Liver (tissue), 9 donors: ENCODE measurements around the gene SPN. TPM values are rescaled to one million over a fixed set of nuclear protein-coding genes. Genes with fewer than 3 reads are reported as not detected.

Source experiments
- DNase-seq: peaks from one replicate; pipeline ENCODE4 v3.0.0-alpha.2; 2017; ENCODE audit warnings: low spot score
- H3K27ac ChIP-seq, 2 donors: one replicate each; pipeline ENCODE4 v1.7.0; 2013; ENCODE audit warnings: inconsistent platforms in 2 of 2, low read length in 2 of 2, control low read depth in 1 of 2, low read depth in 1 of 2, mild to moderate bottlenecking in 1 of 2
- H3K27me3 ChIP-seq, 4 donors: one replicate each; pipeline versions ENCODE4 v1.6.1 to v1.7.0; 2013; ENCODE audit warnings: low read length in 3 of 4, inconsistent platforms in 1 of 4, mild to moderate bottlenecking in 1 of 4, moderate library complexity in 1 of 4; ENCODE audit not compliant: control insufficient read depth in 4 of 4, insufficient read depth in 4 of 4
- H3K36me3 ChIP-seq, 4 donors: one replicate each; pipeline versions ENCODE4 v1.6.1 to v1.7.0; 2013; ENCODE audit warnings: low read length in 3 of 4, mild to moderate bottlenecking in 3 of 4, low read depth in 1 of 4, moderate library complexity in 1 of 4; ENCODE audit not compliant: control insufficient read depth in 4 of 4, insufficient read depth in 3 of 4
- H3K4me1 ChIP-seq, 4 donors: one replicate each; pipeline versions ENCODE4 v1.6.1 to v1.7.0; 2013; ENCODE audit warnings: low read length in 3 of 4, mild to moderate bottlenecking in 3 of 4, moderate library complexity in 1 of 4; ENCODE audit not compliant: control insufficient read depth in 4 of 4, insufficient read depth in 4 of 4
- H3K4me3 ChIP-seq, 3 donors: one replicate each; pipeline versions ENCODE4 v1.6.1 to v1.7.0; 2013; ENCODE audit warnings: low read length in 3 of 3, control low read depth in 1 of 3, low read depth in 1 of 3, mild to moderate bottlenecking in 1 of 3
- H3K9ac ChIP-seq, 2 donors: one replicate each; pipeline ENCODE4 v1.7.0; 2013; ENCODE audit warnings: low read length in 2 of 2, mild to moderate bottlenecking in 2 of 2, moderate library complexity in 2 of 2, control low read depth in 1 of 2, low read depth in 1 of 2
- H3K9me3 ChIP-seq, 4 donors: one replicate each; pipeline versions ENCODE4 v1.6.1 to v1.7.0; 2013; ENCODE audit warnings: low read length in 3 of 4; ENCODE audit not compliant: control insufficient read depth in 4 of 4
- EGR1 ChIP-seq, 2 donors: IDR thresholded peaks; 2 replicates each; pipeline ENCODE4 v1.6.1; 2016 to 2018; ENCODE audit warnings: antibody characterized with exemption in 2 of 2, low read depth in 2 of 2
- FOXA1 ChIP-seq: IDR thresholded peaks from 2 replicates; pipeline ENCODE4 v1.6.1; 2016; ENCODE audit warnings: antibody characterized with exemption
- FOXA2 ChIP-seq: IDR thresholded peaks from 2 replicates; pipeline ENCODE4 v1.6.1; 2016; ENCODE audit warnings: antibody characterized with exemption
- GABPA ChIP-seq, 2 donors: IDR thresholded peaks in 1 of 2; conservative IDR thresholded peaks in 1 of 2; 2 replicates each; pipeline ENCODE4 v1.6.1; 2016; ENCODE audit warnings: antibody characterized with exemption in 2 of 2, mild to moderate bottlenecking in 1 of 2, moderate library complexity in 1 of 2
- HNF4A ChIP-seq, 2 donors: conservative IDR thresholded peaks; 2 replicates each; pipeline ENCODE4 v1.6.1; 2016; ENCODE audit warnings: antibody characterized with exemption in 2 of 2, mild to moderate bottlenecking in 2 of 2
- HNF4G ChIP-seq: IDR thresholded peaks from 2 replicates; pipeline ENCODE4 v1.6.1; 2016; ENCODE audit warnings: antibody characterized with exemption
- JUND ChIP-seq, 2 donors: IDR thresholded peaks; 2 replicates each; pipeline ENCODE4 v1.6.1; 2016; ENCODE audit warnings: antibody characterized with exemption in 2 of 2
- NR2F2 ChIP-seq: IDR thresholded peaks from 2 replicates; pipeline ENCODE4 v1.6.1; 2016; ENCODE audit warnings: antibody characterized with exemption
- RAD21 ChIP-seq, 2 donors: IDR thresholded peaks; 2 replicates each; pipeline ENCODE4 v1.6.1; 2016; ENCODE audit warnings: antibody characterized with exemption in 2 of 2, mild to moderate bottlenecking in 2 of 2
- RXRA ChIP-seq, 2 donors: IDR thresholded peaks; 2 replicates each; pipeline ENCODE4 v1.6.1; 2017 to 2018; ENCODE audit warnings: antibody characterized with exemption in 2 of 2, mild to moderate bottlenecking in 1 of 2
- SP1 ChIP-seq: IDR thresholded peaks from 2 replicates; pipeline ENCODE4 v1.6.1; 2018; ENCODE audit warnings: antibody characterized with exemption, mild to moderate bottlenecking
- TAF1 ChIP-seq: conservative IDR thresholded peaks from 2 replicates; pipeline ENCODE4 v1.6.1; 2016; ENCODE audit warnings: antibody characterized with exemption, mild to moderate bottlenecking
- YY1 ChIP-seq: IDR thresholded peaks from 2 replicates; pipeline ENCODE4 v1.6.1; 2016; ENCODE audit warnings: antibody characterized with exemption, mild to moderate bottlenecking
- WGBS: extraction: QIAGEN DNeasy Blood & Tissue Kit; methylation state at CpG from one replicate; pipeline ENCODE4 v1.1.7; 2013; 5-methylcytosine and 5-hydroxymethylcytosine counted together
- polyA plus RNA-seq, 2 donors: library from polyadenylated mRNA; stranded (reverse) in 1 of 2; unstranded in 1 of 2; fragments of 200-250 nt in 1 of 2; fragments of >200 nt in 1 of 2; fragmentation: Nextera tagmentation in 1 of 2; extraction: Ambion mirVana in 1 of 2; gene quantifications; one replicate each; pipeline versions ENCODE4 v1.2.1 to v1.2.3, GENCODE V29; 2013 to 2015
- total RNA-seq, 2 donors: library from RNA; depleted of rRNA; stranded (reverse); fragments of >200 nt; gene quantifications; one replicate each; pipeline ENCODE4 v1.2.3, GENCODE V29; 2014
- TF ChIP-seq, protein P1 (sequence below): IDR thresholded peaks from 2 replicates; pipeline ENCODE4 v1.6.1; 2016; ENCODE audit warnings: antibody characterized with exemption
- TF ChIP-seq, protein P2 (sequence below): IDR thresholded peaks from 2 replicates; pipeline ENCODE4 v1.6.1; 2016; ENCODE audit warnings: antibody characterized with exemption
- TF ChIP-seq, protein P3 (sequence below): IDR thresholded peaks from 2 replicates; pipeline ENCODE4 v1.6.1; 2016; ENCODE audit warnings: antibody characterized with exemption, mild to moderate bottlenecking
- TF ChIP-seq, protein P4 (sequence below): fragments of 150-350 bp; IDR thresholded peaks from 2 replicates; pipeline ENCODE4 v1.5.1; 2017; ENCODE audit warnings: improper control_type of control experiment, low read depth, low read length; ENCODE audit not compliant: missing input control
- TF ChIP-seq, protein P5 (sequence below): IDR thresholded peaks from 2 replicates; pipeline ENCODE4 v1.6.1; 2016; ENCODE audit warnings: antibody characterized with exemption
- donor health status: healthy.
- donor health status: healthy.
- donor health status: healthy.
- donor health status: healthy.
- donor health status: healthy.

The SPN gene
- total and polyA plus RNA-seq, 4 donors = 0.85 to 31.2 (median 0.91) TPM

DNA sequence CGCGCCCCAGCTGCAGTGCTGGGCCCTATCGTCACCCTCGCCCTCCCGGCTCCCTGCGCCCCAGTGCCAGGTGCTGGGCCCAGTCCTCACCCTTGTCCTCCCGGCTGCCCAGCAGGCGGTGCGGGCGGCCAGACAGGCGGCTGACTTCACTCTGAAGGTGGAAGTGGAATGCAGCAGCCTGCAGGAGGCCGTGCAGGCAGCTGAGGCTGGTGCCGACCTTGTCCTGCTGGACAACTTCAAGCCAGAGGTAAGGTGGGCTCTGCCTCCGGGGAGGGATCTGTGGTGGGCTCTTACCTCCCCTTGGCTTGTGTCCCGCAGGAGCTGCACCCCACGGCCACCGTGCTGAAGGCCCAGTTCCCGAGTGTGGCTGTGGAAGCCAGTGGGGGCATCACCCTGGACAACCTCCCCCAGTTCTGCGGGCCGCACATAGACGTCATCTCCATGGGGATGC lies 33.9 kb downstream of the SPN start:
- WGBS = 96% methylated on average over 21 of the region's 21 CpGs
- TF ChIP-seq SP1 = no peak
- TF ChIP-seq NR2F2 = no peak
- TF ChIP-seq TAF1 = no peak
- TF ChIP-seq FOXA1 = no peak
- TF ChIP-seq, protein P1, sequence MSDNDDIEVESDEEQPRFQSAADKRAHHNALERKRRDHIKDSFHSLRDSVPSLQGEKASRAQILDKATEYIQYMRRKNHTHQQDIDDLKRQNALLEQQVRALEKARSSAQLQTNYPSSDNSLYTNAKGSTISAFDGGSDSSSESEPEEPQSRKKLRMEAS = no peak
- no peak for TF ChIP-seq RAD21 (IDR thresholded peaks at IDR 0.05)
- TF ChIP-seq, protein P2, sequence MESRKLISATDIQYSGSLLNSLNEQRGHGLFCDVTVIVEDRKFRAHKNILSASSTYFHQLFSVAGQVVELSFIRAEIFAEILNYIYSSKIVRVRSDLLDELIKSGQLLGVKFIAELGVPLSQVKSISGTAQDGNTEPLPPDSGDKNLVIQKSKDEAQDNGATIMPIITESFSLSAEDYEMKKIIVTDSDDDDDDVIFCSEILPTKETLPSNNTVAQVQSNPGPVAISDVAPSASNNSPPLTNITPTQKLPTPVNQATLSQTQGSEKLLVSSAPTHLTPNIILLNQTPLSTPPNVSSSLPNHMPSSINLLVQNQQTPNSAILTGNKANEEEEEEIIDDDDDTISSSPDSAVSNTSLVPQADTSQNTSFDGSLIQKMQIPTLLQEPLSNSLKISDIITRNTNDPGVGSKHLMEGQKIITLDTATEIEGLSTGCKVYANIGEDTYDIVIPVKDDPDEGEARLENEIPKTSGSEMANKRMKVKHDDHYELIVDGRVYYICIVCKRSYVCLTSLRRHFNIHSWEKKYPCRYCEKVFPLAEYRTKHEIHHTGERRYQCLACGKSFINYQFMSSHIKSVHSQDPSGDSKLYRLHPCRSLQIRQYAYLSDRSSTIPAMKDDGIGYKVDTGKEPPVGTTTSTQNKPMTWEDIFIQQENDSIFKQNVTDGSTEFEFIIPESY = no peak
- TF ChIP-seq JUND (IDR thresholded peaks at IDR 0.05) = no peak
- TF ChIP-seq FOXA2 = no peak
- TF ChIP-seq, protein P3, sequence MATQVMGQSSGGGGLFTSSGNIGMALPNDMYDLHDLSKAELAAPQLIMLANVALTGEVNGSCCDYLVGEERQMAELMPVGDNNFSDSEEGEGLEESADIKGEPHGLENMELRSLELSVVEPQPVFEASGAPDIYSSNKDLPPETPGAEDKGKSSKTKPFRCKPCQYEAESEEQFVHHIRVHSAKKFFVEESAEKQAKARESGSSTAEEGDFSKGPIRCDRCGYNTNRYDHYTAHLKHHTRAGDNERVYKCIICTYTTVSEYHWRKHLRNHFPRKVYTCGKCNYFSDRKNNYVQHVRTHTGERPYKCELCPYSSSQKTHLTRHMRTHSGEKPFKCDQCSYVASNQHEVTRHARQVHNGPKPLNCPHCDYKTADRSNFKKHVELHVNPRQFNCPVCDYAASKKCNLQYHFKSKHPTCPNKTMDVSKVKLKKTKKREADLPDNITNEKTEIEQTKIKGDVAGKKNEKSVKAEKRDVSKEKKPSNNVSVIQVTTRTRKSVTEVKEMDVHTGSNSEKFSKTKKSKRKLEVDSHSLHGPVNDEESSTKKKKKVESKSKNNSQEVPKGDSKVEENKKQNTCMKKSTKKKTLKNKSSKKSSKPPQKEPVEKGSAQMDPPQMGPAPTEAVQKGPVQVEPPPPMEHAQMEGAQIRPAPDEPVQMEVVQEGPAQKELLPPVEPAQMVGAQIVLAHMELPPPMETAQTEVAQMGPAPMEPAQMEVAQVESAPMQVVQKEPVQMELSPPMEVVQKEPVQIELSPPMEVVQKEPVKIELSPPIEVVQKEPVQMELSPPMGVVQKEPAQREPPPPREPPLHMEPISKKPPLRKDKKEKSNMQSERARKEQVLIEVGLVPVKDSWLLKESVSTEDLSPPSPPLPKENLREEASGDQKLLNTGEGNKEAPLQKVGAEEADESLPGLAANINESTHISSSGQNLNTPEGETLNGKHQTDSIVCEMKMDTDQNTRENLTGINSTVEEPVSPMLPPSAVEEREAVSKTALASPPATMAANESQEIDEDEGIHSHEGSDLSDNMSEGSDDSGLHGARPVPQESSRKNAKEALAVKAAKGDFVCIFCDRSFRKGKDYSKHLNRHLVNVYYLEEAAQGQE = no peak
- TF ChIP-seq YY1 = no peak
- TF ChIP-seq, protein P4, sequence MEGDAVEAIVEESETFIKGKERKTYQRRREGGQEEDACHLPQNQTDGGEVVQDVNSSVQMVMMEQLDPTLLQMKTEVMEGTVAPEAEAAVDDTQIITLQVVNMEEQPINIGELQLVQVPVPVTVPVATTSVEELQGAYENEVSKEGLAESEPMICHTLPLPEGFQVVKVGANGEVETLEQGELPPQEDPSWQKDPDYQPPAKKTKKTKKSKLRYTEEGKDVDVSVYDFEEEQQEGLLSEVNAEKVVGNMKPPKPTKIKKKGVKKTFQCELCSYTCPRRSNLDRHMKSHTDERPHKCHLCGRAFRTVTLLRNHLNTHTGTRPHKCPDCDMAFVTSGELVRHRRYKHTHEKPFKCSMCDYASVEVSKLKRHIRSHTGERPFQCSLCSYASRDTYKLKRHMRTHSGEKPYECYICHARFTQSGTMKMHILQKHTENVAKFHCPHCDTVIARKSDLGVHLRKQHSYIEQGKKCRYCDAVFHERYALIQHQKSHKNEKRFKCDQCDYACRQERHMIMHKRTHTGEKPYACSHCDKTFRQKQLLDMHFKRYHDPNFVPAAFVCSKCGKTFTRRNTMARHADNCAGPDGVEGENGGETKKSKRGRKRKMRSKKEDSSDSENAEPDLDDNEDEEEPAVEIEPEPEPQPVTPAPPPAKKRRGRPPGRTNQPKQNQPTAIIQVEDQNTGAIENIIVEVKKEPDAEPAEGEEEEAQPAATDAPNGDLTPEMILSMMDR = no peak
- no peak for TF ChIP-seq RXRA (IDR thresholded peaks at IDR 0.05)
- no peak for TF ChIP-seq HNF4G
- no peak for TF ChIP-seq EGR1 (IDR thresholded peaks at IDR 0.05; ENCODE audit: low read depth in 2 of 2)
- TF ChIP-seq GABPA (IDR thresholded peaks at IDR 0.05 in 1 of 2, conservative IDR thresholded peaks at IDR 0.05 in 1 of 2) = no peak
- TF ChIP-seq, protein P5, sequence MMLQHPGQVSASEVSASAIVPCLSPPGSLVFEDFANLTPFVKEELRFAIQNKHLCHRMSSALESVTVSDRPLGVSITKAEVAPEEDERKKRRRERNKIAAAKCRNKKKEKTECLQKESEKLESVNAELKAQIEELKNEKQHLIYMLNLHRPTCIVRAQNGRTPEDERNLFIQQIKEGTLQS = no peak
- no peak for TF ChIP-seq HNF4A (conservative IDR thresholded peaks at IDR 0.05)

More for the DNA sequence above, 33.9 kb downstream of the SPN start:
- Histone ChIP-seq H3K9me3 (no peaks in the 10 kb centered on the region), H3K36me3 (peaks cover 0 to 2% (median under 1%) of the 10 kb centered on the region in 4 donors), H3K9ac (no peak overlapping the region), H3K27me3 (no peaks in the 10 kb centered on the region), H3K27ac (no peak overlapping the region), H3K4me3 (no peak overlapping the region), H3K4me1 (peaks cover 2 to 10% (median 5%) of the 10 kb centered on the region in 4 donors)
- DNase-seq = no peak
